SU-DHL-6 (cell line): ENCODE data around the gene ANKIB1.

ENCODE experiments used
- EZH2phosphoT487 ChIP-seq: fragments of 200-600 bp; sonication (generic), shearing (Covaris generic); conservative IDR thresholded peaks from 2 replicates; pipeline ENCODE4 v1.6.1; 2018; ENCODE audit warnings: mild to moderate bottlenecking, antibody characterized with exemption, low read length, moderate library complexity, mixed read lengths
- TF ChIP-seq, protein P1 (sequence below): fragments of 200-600 bp; sonication (generic); IDR thresholded peaks from one replicate; pipeline ENCODE4 v1.5.1; 2017; ENCODE audit warnings: antibody characterized with exemption, mild to moderate bottlenecking, low read length, moderate library complexity; ENCODE audit not compliant: insufficient read depth, poor library complexity, severe bottlenecking

DNA sequence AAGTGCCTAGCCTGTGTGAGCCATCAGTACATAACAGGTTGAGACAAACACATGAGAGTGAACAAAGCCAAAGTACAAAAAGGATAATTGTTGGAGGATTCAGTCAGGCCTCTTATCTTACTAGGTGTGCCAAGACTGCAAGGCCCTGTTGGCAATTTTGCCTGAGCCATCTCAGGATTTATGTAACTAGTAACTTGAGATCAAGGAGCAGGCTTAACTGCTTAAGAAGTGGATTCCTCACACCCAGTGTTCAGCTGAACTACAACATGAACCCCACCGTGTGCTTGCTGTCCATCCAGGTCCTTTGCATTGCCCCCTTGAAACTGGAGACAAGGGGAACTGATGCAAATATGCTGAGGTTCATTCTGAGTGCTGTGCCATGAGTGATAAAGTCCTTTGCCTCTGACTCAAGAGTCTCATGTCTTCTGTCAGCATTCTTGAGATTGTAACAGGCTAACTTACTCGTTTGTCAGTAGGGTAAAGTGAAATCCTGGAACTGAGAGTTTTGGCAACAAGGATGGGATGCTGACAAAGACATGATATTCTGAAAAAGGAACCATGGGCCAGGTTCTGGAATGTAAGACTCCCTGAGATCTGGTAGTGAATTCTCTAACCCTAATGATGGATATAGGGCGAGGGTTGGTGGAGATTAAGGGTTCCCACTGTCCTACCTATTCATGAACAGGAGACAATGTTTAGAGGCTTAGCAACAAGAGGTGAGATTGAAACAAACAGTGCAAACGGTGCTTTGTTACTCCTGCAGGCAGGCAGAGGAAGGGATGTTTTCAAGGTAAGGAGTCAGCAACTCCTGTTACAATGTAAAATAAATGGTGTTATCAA is 157.4 kb downstream of the ANKIB1 start:
- TF ChIP-seq, protein P1, sequence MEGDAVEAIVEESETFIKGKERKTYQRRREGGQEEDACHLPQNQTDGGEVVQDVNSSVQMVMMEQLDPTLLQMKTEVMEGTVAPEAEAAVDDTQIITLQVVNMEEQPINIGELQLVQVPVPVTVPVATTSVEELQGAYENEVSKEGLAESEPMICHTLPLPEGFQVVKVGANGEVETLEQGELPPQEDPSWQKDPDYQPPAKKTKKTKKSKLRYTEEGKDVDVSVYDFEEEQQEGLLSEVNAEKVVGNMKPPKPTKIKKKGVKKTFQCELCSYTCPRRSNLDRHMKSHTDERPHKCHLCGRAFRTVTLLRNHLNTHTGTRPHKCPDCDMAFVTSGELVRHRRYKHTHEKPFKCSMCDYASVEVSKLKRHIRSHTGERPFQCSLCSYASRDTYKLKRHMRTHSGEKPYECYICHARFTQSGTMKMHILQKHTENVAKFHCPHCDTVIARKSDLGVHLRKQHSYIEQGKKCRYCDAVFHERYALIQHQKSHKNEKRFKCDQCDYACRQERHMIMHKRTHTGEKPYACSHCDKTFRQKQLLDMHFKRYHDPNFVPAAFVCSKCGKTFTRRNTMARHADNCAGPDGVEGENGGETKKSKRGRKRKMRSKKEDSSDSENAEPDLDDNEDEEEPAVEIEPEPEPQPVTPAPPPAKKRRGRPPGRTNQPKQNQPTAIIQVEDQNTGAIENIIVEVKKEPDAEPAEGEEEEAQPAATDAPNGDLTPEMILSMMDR, result no peak
- no peak for TF ChIP-seq EZH2phosphoT487
